CD4-positive, alpha-beta T cell (primary cell): ENCODE measurements around the gene ZNF564. TPM values are rescaled to one million over a fixed set of nuclear protein-coding genes. Genes with fewer than 3 reads are reported as not detected.
A peak's percentile ranks its signal among the peaks of the same experiment; 100 is the strongest.

ENCODE experiments used
- ATAC-seq: fragments of 200-7000 bp; cut with Tn5 transposase; one replicate; pipeline ENCODE4 v1.10.0; 2022; ENCODE audit warnings: mild to moderate bottlenecking; ENCODE audit not compliant: poor library complexity
- CTCF ChIA-PET: fragments of 350-600 bp; sonication (Branson Sonifier 250); formaldehyde crosslinking; loops from one replicate; lab custom pipeline; 2021; ENCODE audit warnings: antibody characterized with exemption, inconsistent platforms; lab: Charles Lee
- POLR2A ChIA-PET: fragments of 350-600 bp; sonication (Branson Sonifier 250); formaldehyde crosslinking; loops from one replicate; lab custom pipeline; 2021; ENCODE audit warnings: antibody characterized with exemption, inconsistent platforms; lab: Charles Lee
- DNase-seq, 14 experiments: peaks; one replicate each; pipeline ENCODE4 v3.0.0-alpha.2; 2013 to 2020; ENCODE audit warnings: mixed read lengths in 2 of 14
- H3K27ac ChIP-seq, 2 donors: one replicate each; pipeline versions ENCODE4 v1.5.1 to v1.7.0; 2013; ENCODE audit warnings: low read length in 2 of 2, low read depth in 1 of 2, mild to moderate bottlenecking in 1 of 2
- H3K27me3 ChIP-seq, 2 experiments: 1 replicate in 1 of 2; 2 replicates in 1 of 2; pipeline versions ENCODE4 v1.6.1 to v1.7.0; 2013; ENCODE audit warnings: low read length in 2 of 2, control low read depth in 1 of 2, mild to moderate bottlenecking in 1 of 2, moderate library complexity in 1 of 2; ENCODE audit not compliant: insufficient read depth in 2 of 2, control insufficient read depth in 1 of 2
- H3K36me3 ChIP-seq: one replicate; pipeline ENCODE4 v1.6.1; 2013; ENCODE audit warnings: low read length, control low read depth; ENCODE audit not compliant: insufficient read depth
- H3K4me1 ChIP-seq: one replicate; pipeline ENCODE4 v1.6.1; 2013; ENCODE audit warnings: low read length, control low read depth; ENCODE audit not compliant: insufficient read depth
- H3K4me3 ChIP-seq: one replicate; pipeline ENCODE4 v1.5.1; 2013; ENCODE audit warnings: mild to moderate bottlenecking, low read length, moderate library complexity
- H3K9me3 ChIP-seq, 2 experiments: 1 replicate in 1 of 2; 2 replicates in 1 of 2; pipeline versions ENCODE4 v1.6.1 to v1.7.0; 2013; ENCODE audit warnings: low read length in 2 of 2, mild to moderate bottlenecking in 2 of 2, control low read depth in 1 of 2, moderate library complexity in 1 of 2; ENCODE audit not compliant: control insufficient read depth in 1 of 2, insufficient read depth in 1 of 2
- H3K27ac Mint-ChIP-seq: one replicate; pipeline ENCODE4 v1.8.0; 2020; ENCODE audit warnings: mixed read lengths
- H3K27me3 Mint-ChIP-seq: one replicate; pipeline ENCODE4 v1.8.0; 2021; ENCODE audit warnings: mixed read lengths
- H3K36me3 Mint-ChIP-seq: one replicate; pipeline ENCODE4 v1.8.0; 2021; ENCODE audit warnings: low read depth, mixed read lengths
- H3K4me1 Mint-ChIP-seq: one replicate; pipeline ENCODE4 v1.8.0; 2021; ENCODE audit warnings: low read depth, mixed read lengths
- H3K4me3 Mint-ChIP-seq: one replicate; pipeline ENCODE4 v1.8.0; 2020; ENCODE audit warnings: mild to moderate bottlenecking, mixed read lengths
- H3K9me3 Mint-ChIP-seq: one replicate; pipeline ENCODE4 v1.8.0; 2020; ENCODE audit warnings: mixed read lengths
- intact Hi-C, 2 experiments: fragments of 100-400 bp; cut with DNase I in 1 of 2; cut with micrococcal nuclease in 1 of 2; formaldehyde crosslinking; loops; one replicate each; pipeline versions ENCODE4 v1.15.1 to v1.9.0; 2023 to 2025; cut with DNase I, micrococcal nuclease
- total RNA-seq, 174 experiments: library from RNA in 2 of 174; stranded (reverse) in 2 of 174; gene quantifications; one replicate each; pipeline ENCODE4 v1.2.3 and lab custom pipeline; 2021 to 2026
- TF ChIP-seq, protein P1 (sequence below): fragments of 200-600 bp; IDR thresholded peaks from one replicate; pipeline ENCODE4 v1.8.0; 2022; ENCODE audit warnings: antibody characterized with exemption, mild to moderate bottlenecking

The ZNF564 gene
- total RNA-seq, 2 experiments from 2014 or later, result 17.3 to 18.0 TPM

DNA sequence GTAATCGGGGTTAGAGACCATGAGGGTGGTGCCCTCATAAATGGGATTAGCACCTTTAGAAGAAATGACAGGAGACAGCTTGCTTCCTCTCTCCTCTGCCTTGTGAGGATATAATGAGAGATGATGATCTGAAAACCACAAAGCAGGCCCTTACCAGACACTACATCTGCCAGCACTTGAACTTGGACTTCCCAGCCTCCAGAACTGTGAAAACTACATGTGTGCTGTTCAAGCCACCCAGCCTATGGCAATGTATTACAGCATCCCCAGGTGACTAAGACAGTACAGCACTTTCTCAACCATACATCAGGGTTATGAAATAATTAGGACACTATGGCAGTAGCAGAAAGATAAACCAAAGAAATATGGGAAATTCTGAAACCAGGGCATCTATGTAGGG is 7.4 kb downstream of the ZNF564 start:
- Mint-ChIP-seq H3K9me3 (peaks cover 3% of the 10 kb centered on the region), H3K4me3 (no peak overlapping the region), H3K36me3 (peaks cover 56% of the 10 kb centered on the region), H3K27me3 (no peaks in the 10 kb centered on the region), H3K27ac (peak overlapping the region; percentile 61), H3K4me1 (peaks cover 44% of the 10 kb centered on the region)
- no peak overlapping the region for H3K4me3 ChIP-seq
- POLR2A ChIA-PET, result no interaction called here
- no peaks in the 10 kb centered on the region for H3K27me3 ChIP-seq
- DNase-seq (no peak), ATAC-seq (no peak)
- peaks cover 0 to 4% of the 10 kb centered on the region in 2 experiments for H3K9me3 ChIP-seq
- H3K27ac ChIP-seq, result no peak overlapping the region
- intact Hi-C loops, result no loop called here
- peaks cover 21% of the 10 kb centered on the region for H3K36me3 ChIP-seq
- TF ChIP-seq, protein P1, sequence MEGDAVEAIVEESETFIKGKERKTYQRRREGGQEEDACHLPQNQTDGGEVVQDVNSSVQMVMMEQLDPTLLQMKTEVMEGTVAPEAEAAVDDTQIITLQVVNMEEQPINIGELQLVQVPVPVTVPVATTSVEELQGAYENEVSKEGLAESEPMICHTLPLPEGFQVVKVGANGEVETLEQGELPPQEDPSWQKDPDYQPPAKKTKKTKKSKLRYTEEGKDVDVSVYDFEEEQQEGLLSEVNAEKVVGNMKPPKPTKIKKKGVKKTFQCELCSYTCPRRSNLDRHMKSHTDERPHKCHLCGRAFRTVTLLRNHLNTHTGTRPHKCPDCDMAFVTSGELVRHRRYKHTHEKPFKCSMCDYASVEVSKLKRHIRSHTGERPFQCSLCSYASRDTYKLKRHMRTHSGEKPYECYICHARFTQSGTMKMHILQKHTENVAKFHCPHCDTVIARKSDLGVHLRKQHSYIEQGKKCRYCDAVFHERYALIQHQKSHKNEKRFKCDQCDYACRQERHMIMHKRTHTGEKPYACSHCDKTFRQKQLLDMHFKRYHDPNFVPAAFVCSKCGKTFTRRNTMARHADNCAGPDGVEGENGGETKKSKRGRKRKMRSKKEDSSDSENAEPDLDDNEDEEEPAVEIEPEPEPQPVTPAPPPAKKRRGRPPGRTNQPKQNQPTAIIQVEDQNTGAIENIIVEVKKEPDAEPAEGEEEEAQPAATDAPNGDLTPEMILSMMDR, result no peak
- CTCF ChIA-PET, result no interaction called here
- peaks cover 20% of the 10 kb centered on the region for H3K4me1 ChIP-seq

DNA sequence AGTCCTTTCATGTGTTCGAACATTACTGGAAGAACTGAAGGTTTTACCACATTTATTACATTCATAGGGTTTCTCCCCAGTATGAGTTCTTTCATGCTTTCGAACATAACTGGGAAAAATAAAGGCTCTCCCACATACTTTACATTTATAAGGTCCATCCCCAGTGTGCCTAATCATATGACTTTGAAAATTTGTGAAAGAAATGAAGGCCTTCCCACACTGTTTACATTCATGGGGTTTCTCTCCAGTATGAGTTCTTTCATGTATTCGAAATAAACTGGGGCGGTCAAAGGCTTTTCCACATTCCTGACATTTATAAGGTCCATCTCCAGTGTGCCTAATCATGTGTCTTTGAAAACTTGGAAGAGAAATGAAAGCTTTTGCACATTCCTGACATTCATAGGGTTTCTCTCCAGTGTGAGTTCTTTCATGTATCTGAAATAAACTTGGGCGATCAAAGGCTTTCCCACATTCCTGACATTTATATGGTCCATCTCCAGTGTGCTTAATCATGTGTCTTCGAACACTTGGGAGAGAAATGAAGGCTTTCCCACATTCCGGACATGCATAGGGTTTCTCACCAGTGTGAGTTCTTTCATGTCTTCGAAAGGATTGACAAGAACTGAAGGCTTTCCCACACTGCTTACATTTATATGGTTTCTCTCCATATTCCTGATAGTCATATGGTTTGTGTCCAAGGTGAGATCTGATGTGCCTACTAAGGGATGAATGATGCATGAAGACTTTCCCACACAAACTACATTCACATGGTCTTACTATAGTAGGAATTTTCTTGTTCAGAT is 24.0 kb downstream of the ZNF564 start:
- Histone ChIP-seq H3K4me3 (no peak overlapping the region), H3K36me3 (peaks cover 51% of the 10 kb centered on the region), H3K27me3 (no peaks in the 10 kb centered on the region), H3K27ac (no peak overlapping the region), H3K4me1 (no peaks in the 10 kb centered on the region), H3K9me3 (peaks cover 62 to 98% of the 10 kb centered on the region in 2 experiments)
- DNase-seq, result peak in 1 of 14 experiments; percentile 9
- ChIA-PET POLR2A (no interaction called here), CTCF (no interaction called here)
- peaks cover 92% of the 10 kb centered on the region for H3K36me3 Mint-ChIP-seq
- peaks cover 5% of the 10 kb centered on the region for H3K4me1 Mint-ChIP-seq
- peaks cover 25% of the 10 kb centered on the region for H3K9me3 Mint-ChIP-seq
- no peaks in the 10 kb centered on the region for H3K27me3 Mint-ChIP-seq
- peak overlapping the region; percentile 24 for H3K27ac Mint-ChIP-seq
- intact Hi-C loops, result loop anchor here in 1 of 2 experiments (5.0 to 10.0 kb wide), 2 partner anchors 340 to 452 kb away; no protein-coding TSS in a partner anchor
- no peak overlapping the region for H3K4me3 Mint-ChIP-seq
- TF ChIP-seq, protein P1, result no peak
- ATAC-seq, result no peak

DNA sequence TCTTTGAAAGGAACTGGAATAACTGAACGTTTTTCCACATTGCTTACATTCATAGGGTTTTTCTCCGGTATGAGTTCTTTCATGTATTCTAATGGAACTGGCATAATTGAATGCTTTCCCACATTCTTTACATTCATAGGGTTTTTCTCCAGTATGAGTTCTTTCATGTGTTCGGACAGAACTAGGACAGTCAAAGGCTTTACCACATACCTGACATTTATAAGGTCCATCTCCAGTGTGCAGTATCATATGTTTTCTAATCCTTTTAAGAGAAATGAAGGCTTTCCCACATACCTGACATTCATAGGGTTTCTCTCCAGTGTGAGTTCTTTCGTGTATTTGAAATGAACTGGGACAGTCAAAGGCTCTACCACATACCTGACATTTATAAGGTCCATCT is 24.7 kb downstream of the ZNF564 start:
- no peak overlapping the region for H3K27ac ChIP-seq
- H3K36me3 Mint-ChIP-seq, result peaks cover 95% of the 10 kb centered on the region
- no peak overlapping the region for H3K27ac Mint-ChIP-seq
- no peaks in the 10 kb centered on the region for H3K27me3 Mint-ChIP-seq
- H3K9me3 Mint-ChIP-seq, result peaks cover 27% of the 10 kb centered on the region
- H3K27me3 ChIP-seq, result no peaks in the 10 kb centered on the region
- no peak for ATAC-seq
- H3K36me3 ChIP-seq, result peaks cover 51% of the 10 kb centered on the region
- ChIA-PET CTCF (no interaction called here), POLR2A (no interaction called here)
- intact Hi-C loops, result loop anchor here in 1 of 2 experiments (5.0 to 10.0 kb wide), 2 partner anchors 339 to 452 kb away; no protein-coding TSS in a partner anchor
- H3K9me3 ChIP-seq, result peaks cover 62 to 100% of the 10 kb centered on the region in 2 experiments
- TF ChIP-seq, protein P1, result no peak
- H3K4me3 ChIP-seq, result no peak overlapping the region
- no peak overlapping the region for H3K4me3 Mint-ChIP-seq
- no peaks in the 10 kb centered on the region for H3K4me1 ChIP-seq
- peaks cover 5% of the 10 kb centered on the region for H3K4me1 Mint-ChIP-seq
- DNase-seq, result no peak
